Mesenteric fat pad (tissue), 1 donor: ENCODE measurements around the gene TSSC4. TPM values are rescaled to one million over a fixed set of nuclear protein-coding genes. Genes with fewer than 3 reads are reported as not detected.

ENCODE experiments used
- DNase-seq: peaks from one replicate; pipeline ENCODE4 v3.0.0-alpha.2; 2020; ENCODE audit warnings: low spot score
- total RNA-seq: library from RNA; stranded (reverse); fragmentation: NEBNext Ultra II Directional; extraction: Animal tissue kit (Norgen Biotek cat#: 25700); gene quantifications from one replicate; pipeline ENCODE4 v1.2.1, GENCODE V29; 2021
- donor health status: DM: yes; HTN: yes; CAD: no.

Gene TSSC4
- total RNA-seq, 1 donor from 2014 or later, result 55.2 TPM

DNA sequence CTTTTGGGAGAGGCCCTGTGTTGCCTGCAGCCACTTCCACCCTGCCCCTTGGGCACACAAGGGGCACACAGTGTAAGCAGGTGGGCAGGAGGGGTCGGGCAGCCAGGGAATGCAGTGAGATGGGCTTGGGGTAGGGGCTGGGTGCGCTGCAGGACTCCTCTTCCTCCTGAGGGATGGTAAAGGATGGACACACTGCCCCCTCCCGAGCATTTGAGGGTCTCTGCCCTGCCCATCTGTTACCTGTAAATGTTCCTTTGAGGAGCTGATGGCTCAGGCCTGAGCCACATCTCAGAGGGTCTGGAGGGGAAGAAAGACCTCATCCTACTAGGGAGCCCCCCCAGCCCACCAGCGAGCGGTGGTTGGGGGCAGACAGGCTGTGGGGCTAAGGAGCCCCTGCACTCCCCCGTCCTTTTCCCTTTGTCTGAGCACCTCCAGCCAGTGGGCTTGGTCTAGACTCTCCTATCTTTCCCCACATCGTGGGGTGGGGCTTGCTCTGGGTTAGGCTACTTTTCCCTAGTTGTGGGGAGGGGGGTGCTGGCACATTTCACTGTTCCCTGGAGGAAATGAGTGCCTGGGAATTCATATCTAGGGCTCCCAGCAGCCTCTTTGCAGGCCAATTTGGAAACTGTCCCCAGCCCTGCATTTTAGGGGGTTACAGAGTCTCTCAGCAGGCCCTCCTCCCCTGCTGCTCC, 1.7 kb upstream of the TSSC4 start:
- no peak for DNase-seq

DNA sequence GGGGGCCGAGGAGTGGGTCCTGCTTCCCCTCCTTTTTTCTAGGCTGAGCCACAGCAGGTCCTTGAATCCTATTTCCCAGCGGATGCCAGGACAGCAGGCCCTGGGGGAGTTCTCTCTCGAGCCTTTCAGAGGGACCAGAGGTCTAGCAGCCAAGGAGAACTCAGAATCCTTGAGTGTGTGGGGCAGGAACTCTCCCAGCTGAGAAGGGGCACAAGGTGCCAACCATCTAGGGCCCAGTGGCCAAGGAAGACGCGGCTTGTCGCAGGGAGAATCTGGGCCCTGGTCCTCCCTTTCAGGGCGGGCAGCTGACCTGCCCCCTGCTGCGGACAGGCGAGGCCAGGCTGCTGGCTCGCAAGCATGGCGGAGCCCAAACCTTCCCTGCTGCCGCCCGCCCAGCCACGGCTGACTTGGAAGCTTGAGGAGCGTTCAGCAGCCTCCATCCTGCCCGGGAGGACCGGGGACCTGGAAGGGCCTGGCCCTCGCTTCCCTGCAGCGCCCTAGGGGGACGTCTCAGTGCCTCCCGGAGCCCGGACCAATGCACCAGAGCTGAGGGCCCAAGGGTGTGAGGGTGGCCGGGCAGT, 972 bp upstream of the TSSC4 start:
- DNase-seq, result no peak

DNA sequence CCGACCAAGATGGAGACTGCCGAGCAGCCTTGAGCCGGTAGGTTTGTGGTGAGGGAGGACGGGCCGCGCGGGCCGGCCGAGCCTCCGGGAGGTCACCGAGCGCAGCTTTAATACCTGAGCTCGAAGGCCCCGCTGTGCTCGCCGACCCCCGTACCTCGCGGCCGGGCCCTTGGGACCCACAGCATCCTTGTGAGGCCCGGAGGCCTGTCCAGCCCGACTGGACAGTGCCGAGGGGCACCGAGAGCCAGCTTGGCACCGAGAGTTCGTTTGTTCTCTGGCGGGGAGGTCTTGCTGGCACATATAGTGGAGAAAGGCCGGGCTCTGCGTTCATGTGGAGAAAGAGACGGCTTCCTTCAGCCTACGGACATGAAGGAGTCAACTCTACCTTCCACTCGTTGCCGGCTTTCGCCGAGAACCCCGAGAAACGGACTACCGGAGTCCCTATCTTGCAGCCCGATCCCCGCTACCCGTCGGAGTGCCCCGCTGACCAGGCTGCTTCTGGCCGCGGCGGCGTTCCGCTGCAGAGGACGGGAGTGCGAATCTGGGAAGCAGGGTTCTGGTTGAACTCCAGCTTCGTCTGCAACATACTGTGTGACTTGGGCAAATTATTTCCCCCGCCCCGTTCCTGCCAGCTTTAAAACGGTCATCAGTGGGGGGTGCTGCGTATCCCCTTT, 349 bp downstream of the TSSC4 start:
- DNase-seq, result no peak

DNA sequence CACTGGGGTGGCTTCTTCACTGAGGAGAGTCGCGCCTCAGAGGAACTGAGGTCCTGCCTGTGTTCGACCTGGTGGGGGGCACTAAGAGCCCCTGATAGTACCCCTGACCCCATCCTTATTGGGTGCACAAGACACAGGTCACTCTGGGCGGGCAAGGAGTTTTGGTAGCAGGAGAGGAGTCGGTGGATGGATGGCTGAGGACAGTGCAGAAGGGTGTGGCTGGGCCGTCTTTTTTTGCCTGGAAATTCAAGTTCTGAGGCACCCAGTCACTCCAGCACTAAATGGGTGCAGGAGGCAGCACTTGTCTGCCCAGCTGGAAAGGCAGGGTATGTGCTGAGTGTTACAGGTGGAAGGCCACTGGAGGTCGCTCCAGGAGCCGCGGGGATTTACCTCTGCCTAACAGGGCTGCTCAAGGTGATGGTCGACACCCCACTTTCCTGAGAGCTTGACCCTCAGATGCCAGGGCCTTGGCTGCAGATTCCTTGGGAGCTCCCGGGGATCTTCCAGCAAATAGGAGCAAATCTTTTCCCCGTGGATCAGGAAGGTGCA, 960 bp downstream of the TSSC4 start:
- no peak for DNase-seq

DNA sequence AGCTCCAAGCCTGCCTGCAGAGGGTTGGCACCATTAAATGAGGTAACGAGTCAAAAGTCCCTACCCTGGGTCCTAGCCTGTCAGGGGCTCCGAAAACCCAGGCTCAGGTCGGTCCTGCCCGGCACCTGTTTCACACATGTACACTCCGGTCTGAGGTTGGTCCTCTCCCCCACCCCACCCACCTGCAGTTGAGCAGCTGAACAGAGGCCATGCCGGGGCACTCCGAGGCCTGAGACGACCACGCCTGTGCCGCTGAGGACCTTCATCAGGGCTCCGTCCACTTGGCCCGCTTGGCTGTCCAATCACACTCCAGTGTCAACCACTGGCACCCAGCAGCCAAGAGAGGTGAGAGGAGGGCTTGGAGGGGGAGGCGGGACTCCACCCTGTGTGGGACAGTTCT, 1.6 kb downstream of the TSSC4 start:
- DNase-seq, result no peak

DNA sequence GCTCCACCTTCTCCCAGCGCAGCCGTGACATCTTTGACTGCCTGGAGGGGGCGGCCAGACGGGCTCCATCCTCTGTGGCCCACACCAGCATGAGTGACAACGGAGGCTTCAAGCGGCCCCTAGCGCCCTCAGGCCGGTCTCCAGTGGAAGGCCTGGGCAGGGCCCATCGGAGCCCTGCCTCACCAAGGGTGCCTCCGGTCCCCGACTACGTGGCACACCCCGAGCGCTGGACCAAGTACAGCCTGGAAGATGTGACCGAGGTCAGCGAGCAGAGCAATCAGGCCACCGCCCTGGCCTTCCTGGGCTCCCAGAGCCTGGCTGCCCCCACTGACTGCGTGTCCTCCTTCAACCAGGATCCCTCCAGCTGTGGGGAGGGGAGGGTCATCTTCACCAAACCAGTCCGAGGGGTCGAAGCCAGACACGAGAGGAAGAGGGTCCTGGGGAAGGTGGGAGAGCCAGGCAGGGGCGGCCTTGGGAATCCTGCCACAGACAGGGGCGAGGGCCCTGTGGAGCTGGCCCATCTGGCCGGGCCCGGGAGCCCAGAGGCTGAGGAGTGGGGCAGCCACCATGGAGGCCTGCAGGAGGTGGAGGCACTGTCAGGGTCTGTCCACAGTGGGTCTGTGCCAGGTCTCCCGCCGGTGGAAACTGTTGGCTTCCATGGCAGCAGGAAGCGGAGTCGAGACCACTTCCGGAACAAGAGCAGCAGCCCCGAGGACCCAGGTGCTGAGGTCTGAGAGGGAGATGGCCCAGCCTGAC, 2.5 kb downstream of the TSSC4 start:
- DNase-seq, result no peak

DNA sequence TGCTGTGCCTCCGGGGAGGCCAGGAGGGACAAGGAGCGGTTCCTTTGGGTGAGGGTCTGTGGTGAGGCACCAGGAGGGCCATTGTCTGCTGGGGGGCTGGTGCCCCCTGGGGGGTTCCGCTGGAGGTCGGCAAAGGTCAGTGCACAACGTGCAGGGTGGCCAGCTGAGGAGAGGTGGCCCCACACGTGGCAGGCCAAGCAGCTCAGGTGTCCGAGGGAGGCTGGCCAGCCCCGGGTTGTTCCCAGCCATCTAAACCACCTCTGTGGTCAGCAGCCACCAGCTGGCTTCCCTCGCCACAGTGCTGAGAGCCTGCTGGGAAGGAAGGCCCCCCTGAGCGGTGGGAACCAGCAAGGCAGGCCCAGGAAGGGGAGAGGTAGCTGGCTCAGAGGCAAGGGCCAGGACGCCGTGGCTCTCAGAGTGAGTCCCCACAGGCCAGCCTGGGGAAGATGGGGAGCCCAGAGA, 4.2 kb downstream of the TSSC4 start:
- DNase-seq, result no peak

DNA sequence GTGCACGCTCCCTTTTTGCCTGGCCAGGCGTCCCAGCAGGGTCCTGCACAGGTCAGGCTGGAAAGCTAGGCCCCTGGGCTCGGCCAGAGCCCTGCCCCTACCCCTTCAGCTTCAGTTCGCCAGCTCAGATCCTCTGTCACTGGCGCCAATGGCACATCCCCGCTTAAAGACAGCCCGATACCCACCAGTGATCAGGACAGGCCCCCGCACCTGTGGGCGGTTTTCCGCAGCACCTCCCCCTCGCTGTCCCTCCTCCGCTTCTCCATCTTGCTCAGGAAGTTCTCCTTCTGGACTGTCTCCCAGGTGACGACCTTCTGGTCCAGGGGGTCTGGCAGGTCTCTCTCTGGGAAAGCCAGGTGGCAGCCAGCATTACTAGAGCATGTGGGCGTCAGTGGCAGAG, 5.9 kb downstream of the TSSC4 start:
- DNase-seq, result no peak

DNA sequence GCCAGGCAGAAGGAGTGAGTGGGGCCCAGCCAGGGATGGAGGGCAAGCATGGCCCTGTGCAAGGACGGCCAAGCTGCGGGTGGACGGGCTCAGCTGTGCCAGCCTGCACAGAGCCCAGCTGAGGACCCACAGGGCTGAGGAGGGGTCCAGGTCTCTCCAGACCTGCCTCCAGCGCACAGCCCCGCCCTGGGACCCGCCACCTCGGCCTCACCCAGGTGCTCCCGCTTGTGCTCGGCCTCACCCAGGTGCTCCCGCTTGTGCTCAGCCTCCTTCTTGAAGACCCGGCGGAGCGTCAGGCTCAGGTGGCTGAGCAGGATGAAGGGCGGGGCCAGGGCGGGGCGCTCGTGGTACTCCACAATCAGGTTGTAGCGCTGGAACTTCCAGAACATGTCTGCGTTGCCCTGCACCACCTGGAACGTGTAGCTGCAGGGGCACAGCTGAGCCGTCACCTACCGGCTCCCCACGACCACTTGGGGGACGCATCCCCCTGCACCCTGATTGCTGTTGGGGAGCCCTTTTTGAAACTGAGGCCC, 6.4 kb downstream of the TSSC4 start:
- DNase-seq, result no peak

DNA sequence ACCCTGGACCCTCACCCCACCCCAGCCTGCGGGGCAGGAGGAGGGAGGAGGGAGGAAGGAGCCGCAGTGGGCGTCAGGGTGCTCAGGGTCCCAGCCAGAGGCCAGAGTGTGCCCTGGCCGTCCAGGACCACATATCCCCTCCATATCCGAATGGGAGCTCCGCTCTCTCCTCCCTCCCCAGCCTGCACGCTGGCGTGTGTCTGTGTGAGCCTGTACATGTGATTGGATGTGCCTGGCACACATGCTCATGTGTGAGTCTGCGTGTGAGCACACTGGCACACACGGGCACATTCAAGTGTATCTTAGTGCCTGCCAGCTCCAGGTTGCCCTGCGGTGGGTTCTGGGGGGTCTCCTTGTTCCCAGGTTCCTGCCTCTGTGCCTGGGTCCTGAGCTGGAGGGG, 8.1 kb downstream of the TSSC4 start:
- DNase-seq, result no peak

DNA sequence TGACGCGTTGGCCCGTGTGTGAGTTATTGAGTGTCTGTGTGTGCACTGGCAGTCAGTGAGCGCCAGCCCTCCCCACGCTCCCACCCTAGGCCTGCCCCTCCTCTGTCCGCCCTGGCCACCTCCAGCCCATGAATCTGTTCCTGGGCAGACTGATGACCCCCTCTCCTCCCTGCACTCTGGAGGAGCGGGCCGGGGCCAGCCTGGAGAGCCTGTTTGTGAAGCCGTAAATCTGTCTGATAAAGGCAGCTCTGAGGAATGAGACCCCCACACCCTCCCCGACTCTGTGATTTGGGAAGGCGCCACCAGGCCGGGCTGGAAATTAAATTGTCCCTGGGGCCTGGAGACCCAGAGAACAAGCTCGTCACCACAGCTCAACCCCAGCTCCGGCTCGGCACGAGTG, 8.6 kb downstream of the TSSC4 start:
- no peak for DNase-seq

DNA sequence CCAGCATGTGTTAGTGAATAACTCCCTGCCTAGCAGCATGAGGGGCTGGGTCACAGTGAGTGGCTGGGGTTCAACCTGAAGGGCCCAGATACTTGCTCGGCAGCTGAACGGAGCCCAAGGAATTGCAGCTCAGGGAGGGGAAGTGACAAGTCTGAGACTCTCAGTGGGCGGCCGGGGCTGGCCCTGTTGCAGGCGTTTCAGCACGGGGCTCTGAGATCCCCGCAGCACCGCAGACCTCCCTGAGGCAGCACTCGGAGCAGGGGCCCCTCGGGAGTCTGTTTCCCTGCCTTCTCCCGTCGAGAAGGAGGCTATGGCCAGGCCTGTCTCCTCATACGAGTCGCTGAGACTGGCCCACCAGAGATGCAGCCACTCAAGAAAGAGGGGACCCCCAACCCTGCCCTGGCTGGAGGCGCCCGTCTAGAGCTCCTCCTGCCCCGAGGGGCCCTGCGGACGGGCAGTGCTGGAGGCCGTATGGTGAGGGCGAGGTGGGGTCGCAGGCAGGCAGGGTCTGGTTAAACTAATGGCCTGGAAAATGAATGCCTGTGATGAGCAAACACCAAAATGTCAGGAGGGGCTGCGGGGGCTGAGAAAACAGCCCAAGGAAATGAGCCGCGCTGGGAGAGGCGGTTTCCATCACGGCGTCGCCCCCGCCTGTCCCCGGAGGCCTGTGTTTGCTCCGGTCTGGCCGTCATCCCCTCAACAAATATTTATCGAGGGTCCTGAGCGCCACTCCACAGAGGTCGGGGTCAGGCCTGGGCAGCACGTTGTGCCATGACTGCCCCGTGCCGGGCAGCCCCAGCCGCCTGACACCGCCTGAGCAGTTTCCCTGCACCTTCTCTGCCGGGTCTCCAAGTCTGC, 9.3 kb downstream of the TSSC4 start:
- DNase-seq, result no peak

DNA sequence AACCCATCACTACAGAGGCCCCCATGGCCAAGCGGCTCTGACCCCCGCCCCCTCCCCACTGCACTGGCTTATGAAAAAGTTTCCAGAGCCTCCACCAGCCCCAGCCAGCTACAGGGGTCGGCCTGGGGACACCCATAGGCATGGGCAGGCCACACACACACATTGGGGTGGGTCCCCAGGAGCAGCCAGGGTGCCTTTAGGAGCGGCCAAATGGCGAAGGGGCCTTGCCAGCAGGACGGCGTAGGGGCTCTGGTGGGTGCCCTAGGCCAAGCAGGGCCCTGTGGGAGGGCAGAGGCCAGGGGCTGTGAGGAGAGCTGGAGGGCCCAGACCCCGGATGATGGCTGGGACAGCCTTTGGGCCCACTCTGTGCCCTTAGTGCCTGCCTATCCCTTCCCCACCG, 10.1 kb downstream of the TSSC4 start:
- DNase-seq, result no peak

DNA sequence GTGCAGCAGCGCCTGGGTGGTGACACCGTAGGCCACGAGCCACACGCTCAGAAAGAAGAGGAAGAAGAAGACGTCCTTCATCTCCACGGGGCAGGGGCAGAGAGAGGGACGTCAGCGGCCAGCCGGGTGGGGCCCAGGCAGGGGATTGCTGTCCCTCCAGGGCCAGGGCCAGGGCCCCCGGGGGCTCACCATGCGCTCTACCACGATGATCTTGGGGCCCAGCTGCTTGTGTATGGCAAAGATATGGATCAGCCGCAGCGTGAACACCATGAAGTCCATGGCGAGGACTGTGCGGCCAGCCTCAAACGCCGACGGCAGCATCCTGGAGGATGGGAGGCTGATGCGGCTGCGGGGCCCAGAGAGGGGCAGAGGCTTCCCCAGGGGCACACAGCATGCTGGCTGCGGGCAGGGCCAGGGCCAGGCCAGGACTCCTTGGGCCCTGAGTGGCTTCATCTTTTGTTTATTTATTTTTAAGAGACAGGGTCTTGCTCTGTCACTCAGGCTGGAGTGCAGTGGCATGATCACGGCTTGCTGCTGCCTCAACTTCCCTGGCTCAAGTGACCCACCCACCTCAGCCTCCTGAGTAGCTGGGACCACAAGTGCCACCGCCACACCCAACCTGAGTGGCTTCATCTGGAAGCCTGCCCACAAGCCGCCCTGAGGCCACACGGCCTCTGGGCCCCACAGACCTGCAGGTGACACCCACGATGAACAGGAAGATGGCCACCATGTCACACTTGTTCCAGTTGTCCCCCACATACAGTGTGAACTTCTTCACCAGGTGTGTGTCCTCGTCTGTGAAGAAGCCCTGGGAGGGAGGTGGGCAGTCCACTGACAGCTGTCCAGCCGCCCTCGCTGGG, 11.1 kb downstream of the TSSC4 start:
- no peak for DNase-seq

DNA sequence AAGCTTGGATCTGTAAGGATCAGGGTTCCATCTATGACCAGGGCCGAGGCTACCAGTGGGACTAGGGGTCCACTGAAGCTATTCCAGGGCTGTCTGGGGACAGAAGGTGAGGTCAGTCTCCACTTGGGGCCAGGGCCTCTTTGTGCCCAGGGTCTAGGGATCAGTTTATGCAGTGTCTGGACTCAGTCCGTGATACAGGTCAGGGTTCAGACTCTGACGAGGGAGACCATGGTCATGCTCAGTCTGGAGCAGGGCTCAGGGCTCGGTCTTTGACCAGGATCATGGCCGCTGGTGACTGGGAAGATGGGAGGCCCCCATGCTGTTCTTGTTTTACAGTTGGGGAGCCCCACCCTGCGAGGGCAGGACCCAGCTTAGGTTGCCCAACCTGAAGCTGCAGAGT, 11.8 kb downstream of the TSSC4 start:
- DNase-seq, result no peak

DNA sequence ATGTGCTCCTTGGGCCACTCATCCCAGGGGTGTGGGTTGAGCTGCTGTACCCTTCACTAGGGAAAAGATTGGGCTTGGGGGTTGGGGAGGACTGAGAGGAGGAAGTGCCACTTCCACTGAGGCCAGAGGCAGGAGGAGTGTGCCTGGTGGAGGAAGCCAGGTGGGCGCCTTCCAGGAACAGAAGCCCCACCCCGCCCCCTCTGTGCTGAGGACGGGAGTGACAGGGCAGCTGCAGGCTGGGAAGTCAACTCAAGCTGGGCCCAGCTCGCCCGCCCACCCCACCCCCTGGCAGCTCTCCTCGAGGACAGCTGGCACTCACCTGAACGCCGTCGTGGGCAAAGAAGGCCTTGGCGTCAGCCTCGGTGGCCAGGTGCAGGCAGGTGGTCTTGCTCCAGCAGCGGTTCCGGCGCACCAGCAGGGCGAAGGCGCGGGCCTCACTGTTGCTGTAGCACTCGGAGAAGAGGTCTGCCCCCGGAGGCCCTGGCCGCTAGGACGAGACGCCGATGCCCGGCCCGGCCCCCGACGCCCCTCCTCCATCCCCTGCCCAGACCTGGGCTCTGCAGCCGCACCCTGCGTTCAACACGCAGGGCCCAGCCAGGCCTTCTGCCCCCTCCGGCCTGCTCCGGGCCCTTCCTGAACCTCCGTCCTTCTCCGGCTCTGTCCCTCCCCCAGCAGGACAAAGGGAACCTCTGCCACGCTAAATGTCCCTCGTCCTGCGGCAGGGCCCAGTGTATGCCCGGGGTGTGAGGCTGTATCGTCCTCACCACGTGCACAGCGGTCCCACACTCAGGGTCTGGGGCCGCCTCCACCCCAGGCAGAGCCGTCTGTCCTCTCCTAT, 13.4 kb downstream of the TSSC4 start:
- no peak for DNase-seq

DNA sequence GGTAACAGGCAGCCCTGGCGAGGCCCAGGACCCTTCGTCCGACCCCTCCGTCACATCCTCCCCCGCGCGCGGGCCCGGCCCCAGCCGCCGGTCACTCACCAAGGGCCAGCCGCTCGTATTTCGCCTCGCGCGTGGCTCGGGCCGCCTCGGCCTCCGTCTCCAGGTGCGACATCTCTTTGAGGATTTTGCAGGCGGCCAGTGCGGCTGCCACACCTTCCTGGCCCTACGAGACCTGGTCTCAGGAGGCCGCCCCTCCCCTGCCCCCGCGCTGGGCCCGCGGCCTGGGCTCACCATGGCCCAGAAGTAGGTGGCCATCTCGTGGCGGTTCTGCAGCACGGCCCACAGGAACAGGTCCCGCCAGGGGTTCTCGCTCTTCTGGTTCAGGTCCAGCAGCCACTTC, 14.1 kb downstream of the TSSC4 start:
- no peak for DNase-seq

DNA sequence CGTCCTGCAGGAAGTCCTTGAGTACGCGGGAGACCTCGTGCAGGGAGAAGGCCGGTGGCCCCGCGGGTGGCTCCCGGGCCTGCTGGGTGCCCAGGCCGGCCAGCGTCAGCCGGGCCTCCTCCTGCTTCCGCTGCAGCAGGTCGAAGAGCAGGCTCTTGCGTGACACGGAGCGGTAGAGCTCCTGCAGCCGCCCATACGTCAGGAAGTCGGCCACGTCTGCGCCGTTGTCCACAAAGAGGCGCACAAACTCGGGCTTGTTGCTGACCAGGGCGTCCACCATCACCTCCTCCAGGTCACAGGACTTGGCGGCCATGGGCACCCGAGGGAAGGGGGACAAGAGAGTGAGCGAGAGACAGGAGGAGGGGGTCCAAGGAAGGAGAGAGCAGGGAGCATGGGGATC, 14.6 kb downstream of the TSSC4 start:
- no peak for DNase-seq
